Measurements from ENCODE around the gene MIER2.
"Not testable (repeated sequence)": the region's sequence is repeated elsewhere in the genome, so short reads cannot be mapped to it uniquely, and the experiment has no call there.

Gene MIER2

DNA sequence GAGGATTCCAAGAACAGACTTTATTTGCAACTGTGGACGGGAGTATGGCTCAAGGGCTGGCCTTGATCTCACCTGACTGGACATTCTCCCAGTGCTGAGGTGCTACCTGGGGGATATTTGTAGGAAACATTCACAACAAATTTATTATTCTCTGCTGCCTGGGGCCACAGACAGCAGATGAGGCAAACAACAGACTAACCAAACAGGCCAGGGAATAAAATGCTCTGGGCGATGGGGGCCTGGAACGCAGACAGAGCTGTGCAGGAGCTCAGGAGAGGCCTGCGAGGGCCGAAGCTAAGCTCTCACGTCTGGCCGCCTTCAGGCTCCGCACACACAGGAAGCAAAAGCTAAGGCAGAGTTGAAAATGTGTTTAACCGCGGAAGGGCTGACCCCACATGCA is 61.2 kb downstream of the MIER2 start:
- no peak for DNase-seq (ENCODE audit: low spot score)

DNA sequence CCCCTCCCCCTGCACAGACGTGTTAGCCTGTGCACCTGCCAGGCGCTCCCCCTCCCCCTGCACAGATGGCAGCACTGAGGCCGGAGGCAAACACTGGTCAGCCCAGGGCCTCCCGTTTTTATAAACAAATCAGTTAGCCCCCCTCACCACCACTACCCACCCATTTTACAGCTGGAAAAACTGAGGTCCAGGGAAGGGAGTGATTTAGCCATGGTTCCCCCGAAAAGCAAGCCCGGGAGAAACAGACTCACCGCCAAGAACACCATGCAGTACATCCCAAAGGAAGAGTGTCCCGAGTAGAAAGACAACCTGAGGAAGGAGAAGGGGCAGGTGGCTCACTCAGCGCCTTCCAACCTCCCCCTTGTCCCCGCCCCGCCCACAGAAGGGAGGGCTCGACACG is 62.1 kb downstream of the MIER2 start:
- DNase-seq (ENCODE audit: low spot score) = no peak

DNA sequence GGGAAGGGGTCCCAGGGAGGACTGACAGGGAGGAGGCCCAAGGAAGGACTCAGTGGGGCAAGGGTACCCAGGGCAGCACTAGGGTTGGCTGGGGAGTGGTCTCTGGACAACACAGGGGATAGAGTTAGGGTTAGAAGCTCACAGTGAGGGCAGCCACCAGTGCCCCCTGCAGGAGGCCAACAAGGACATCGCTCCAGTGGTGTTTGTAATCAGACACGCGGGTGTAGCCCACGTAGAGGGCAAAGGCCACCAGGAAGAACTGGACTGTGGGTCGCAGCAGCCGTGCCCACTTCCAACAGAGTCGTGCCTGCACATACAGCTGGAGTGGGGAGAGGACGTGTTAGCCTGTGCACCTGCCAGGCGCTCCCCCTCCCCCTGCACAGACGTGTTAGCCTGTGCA is 62.6 kb downstream of the MIER2 start:
- no peak for DNase-seq (ENCODE audit: low spot score)

DNA sequence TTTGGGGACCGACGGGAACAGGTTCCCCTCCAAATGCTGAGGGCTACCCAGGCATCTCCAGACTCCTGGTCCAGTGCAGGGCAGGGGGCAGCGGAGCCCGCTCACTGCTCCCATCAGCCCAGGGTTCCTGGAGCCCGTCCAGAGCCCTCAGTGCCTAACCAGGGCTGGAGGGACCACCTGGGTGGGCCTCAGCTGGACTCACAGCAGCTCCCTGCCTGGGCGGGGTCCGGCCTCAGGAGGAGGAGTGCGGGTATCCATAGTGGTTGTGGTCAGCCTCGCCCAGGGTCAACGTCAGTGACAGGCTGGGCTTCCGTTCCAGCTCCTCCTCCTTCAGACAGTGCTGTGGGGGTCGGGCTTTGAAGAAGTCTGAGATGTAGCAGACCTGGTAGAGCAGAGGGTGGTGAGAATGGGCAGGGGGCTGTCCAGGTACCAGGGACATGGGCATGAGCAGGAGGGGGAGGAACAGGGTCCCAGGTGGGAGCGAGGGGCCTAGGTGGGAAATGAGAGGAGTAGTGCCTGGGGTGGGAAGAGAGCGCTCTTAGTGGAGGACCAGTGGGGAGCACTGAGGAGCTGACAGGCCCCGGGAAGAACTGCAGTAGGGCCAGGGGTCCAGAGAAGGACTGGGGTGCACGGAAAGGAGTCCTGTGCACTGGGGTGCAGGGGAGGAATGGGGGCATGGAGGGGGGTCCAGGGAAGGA is 63.3 kb downstream of the MIER2 start:
- DNase-seq (ENCODE audit: low spot score) = no peak

DNA sequence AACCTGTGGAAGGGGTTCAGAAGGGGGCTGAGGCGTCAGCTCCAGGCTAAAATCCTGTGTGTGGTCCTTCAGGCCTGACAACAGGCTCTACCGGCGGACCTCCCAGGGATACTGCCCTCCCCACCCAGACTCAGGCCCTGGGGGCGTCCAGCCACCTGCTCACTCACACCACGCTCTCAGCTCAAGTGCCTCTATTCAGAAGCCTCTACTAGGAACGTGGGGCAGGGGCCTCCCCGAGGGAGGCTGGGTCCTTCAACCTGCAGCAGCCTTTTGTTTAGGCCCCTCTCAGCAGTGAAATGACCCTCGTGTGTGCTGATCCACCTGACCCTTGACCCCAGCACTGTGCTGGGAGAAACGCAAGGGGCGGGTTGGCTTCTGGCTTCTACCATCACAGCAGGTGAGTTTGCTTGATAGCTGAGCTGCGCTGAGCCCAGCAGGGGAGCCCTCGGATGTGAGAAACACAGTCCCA is 64.0 kb downstream of the MIER2 start:
- no peak for DNase-seq (ENCODE audit: low spot score)

DNA sequence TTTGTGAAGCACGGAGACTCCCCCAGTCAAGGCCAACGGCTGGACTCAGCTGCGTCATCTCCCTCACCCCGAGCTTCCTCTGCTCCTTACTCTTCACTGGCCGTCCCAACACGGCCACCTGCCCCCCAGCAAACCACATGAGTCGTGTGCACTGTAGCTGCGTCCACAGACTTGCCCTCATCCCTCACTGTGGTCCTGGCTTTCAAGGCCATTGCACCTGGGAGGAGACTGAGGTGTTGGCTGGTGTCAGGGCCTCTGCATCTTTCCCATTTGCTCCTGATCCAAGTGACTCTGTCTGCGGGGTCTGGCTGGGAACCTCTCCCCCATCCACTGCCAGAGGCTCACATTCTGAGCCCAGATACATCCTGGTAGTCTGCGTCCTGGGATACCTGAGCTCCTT is 64.9 kb downstream of the MIER2 start:
- DNase-seq (ENCODE audit: low spot score) = no peak

DNA sequence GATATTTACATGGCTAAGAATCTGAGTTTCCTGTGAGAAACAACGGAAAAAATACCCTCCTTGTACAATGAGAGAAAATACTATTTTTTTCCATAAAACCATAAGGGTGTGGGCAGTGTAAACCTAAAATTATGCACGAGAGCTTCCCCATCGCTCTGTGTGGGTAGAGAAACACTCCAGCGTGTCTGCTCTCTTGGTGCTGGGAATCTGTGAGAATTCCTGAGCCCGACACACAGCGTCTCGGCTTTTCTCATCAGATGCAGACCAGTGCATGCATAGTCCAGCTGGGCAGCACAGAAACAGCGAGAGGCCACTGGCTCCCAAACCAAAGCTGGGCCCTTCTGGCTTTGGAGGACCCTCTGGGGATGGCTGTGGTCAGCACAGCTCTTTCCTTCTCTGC is 65.4 kb downstream of the MIER2 start:
- no peak for DNase-seq (ENCODE audit: low spot score)

DNA sequence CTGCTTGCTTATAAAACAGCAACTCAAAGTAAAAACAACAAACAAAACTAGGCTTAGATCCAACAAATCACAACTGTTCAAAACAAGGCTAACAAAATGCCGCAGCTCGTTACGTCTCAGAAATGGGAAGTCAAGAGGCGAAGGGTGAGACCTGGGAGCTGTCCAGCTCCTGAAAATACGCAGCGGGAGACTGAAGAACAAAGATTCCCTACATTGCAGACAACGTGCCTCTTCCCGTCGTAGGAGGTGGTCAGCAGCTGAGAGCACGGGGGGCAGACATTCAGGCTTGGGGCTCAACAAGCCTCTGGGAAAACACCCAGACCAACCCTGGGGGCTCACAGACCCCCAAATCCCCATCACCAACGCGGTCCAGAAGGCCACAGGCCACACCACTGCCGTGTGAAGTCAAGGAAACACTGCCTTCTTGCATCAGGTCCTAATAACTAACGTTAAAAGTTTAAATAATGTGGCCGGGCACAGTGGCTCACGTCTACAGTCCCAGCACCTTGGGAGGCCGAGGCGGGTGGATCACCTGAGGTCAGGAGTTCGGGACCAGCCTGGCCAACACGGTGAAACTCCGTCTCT is 66.9 kb downstream of the MIER2 start:
- DNase-seq (ENCODE audit: low spot score) = no peak

DNA sequence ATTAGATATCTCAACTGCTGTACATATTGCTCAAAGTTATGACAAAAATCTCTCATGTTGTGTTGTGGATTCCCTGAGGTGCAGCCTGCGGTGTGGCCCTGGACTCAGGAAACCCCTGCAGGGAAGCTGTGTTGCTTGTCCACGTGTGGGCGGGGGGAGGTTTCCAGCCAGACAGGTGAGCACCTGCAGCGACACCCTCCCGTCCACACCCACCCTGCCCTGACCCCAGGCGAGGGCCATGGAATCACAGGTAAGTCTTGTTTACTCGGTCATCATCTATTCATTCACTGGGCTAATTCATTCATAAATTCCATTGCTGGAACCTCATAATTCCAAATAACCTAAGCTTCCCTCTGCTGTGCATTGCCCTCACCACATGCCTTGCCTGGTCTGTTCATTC is 67.5 kb downstream of the MIER2 start:
- no peak for DNase-seq (ENCODE audit: low spot score)

DNA sequence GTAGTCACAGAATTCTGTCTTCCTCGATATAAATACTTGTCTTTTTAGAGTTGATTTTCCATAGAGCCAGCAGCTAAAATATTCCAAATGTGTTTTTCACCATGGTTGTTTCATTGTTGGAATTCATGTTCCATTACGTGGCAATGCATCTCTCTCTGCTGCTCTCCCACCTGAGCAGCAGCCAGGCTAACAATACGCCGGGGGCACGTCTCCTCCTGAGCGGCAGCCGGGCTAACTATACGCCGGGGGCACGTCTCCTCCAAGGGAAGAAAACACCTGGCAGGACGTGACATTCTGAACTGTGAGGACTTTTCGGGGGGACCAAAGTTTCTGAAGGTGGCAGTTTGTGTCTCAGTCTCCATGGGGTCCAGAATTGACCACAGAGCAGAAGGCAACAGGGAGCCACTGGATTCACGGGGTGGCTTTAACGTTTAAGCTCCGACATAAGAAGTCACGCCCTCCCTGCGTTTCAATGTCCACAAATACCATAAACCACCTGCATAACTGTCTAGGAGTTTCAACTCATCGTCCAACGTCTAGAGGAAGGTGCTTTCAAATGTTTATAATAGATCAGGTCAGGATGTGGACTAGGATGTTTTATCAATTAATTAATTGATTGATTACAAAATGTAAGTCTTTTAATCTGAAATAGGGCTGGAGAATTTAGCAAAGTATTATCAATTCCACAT is 68.5 kb downstream of the MIER2 start:
- DNase-seq (ENCODE audit: low spot score) = no peak

DNA sequence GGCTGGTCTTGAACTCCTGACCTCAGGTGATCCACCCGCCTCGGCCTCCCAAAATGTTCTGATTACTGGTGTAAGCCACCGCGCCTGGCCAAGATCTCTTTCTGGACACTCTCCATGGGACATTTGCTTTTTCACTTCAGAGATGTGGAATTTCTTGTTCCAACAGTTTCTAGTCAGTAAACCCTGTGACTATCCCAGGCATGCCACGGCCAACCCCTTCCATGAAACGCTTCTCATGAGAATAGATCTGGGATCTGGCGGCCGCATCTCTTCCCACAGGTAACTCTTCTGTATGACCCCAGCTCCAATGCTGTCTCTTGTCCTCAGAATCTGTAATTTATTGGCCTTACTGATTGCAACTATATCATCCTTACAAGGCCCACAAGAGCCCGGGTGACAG is 69.6 kb downstream of the MIER2 start:
- no peak for DNase-seq (ENCODE audit: low spot score)

DNA sequence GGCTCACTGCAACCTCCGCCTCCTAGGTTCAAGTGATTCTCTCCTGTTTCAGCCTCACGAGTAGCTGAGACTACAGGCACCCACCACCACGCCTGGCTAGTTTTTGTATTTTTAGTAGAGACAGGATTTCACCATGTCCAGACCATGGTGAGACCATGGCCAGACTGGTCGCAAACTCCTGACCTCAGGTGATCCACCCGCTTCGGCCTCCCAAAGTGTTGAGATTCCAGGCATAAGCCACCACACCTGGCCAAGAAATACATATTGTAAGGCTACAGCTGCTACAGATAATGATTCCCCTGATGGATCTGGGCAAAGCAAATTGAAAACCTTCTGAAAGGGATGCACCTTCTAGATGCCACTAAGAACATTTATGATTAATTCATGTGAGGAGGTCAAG is 71.2 kb downstream of the MIER2 start:
- no peak for DNase-seq (ENCODE audit: low spot score)

DNA sequence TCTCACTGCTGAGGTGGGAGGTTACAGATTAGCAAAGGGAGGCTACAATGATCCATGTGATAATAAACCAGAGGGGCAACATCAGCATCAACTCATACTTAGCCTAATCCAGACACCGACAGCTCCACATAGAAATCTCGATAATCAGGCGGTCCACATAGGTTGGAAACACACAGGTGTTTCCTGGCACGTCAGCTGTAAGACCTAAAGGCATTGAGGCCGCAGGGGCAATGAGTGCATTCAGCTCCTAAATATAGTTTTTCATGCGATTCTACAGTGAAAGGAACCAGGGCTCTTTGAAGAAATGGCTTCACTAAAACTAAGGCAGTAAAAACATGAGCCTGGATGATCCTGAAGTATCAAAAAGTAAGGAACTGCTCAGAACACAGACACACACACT is 72.7 kb downstream of the MIER2 start:
- no peak for DNase-seq (ENCODE audit: low spot score)

DNA sequence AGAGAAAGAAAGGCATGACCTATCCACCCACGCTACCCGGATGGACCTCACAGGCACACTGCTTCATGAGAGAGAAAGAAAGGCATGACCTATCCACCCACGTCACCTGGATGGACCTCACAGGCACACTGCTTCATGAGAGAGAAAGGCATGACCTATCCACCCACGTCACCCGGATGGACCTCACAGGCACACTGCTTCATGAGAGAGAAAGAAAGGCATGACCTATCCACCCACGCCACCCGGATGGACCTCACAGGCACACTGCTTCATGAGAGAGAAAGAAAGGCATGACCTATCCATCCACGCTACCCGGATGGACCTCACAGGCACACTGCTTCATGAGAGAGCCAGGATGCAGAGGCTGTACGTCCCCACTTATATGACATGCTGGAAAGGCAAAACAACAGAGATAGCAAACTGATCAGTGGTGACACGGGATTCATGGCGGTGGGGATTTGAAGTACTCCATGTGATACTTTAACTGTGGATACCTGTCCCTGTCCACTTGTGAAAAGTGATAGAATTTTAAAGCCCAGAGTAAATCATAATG is 73.8 kb downstream of the MIER2 start:
- not testable (repeated sequence) for DNase-seq (ENCODE audit: low spot score)

DNA sequence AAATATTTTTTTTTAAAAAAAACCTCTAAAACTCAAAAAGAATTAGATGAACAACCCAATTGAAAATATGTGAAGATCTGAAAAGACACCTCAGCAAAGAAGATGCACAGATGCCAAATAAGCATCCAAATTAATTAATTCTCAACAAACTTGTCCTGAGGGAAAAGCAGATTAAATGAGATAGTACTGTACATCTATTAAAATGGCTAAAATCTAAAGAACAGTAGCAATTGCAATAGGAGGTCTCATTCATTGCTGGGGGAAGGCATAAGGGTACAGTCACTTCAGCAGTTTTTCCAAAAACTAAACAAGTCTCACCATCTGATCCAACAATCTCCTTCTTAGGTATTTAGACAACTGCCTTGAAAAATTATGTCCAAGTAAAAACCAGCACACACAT is 75.4 kb downstream of the MIER2 start:
- DNase-seq (ENCODE audit: low spot score) = no peak

DNA sequence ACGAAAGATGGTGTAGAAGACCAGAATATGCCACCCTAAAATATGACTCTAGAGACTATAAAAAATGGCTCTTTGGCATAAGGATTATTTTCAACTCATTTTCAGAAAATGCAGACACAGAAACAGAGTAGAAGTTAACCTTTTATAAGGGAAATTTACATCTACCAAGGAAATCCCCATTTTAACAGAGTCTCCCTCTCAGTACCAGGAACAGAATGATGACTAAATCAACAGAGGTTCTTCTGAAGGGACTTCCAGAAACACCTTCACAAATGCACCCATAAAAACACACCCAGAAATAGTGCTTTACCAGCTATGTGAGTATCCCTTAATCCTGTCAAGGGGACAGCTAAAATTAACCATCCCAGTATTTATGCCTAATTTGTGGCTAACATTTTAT is 82.5 kb downstream of the MIER2 start:
- DNase-seq (ENCODE audit: low spot score) = no peak

DNA sequence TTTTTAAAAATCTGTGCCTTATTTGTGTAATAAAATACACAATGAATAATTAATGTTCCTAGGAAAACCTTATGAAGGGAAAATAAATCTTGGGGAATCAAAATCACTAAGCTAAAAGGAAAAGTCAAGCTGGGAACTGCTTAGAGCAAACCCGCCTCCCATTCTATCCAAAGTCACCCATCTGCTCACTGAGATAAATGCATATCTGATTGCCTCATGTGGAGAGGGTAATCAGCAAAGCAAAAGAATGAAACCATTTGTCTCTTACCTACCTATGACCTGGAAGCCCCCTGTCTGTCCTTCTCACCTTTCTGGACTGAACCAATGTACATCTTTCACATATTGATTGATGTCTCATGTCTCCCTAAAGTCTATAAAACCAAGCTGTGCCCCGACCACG is 87.8 kb downstream of the MIER2 start:
- DNase-seq (ENCODE audit: low spot score) = not testable (repeated sequence)
